Renal cortex interstitium (tissue), 11 donors: ENCODE results near the gene STAM2. TPM values are rescaled to one million over a fixed set of nuclear protein-coding genes. Genes with fewer than 3 reads are reported as not detected.
"Not testable (repeated sequence)": the region's sequence is repeated elsewhere in the genome, so short reads cannot be mapped to it uniquely, and the experiment has no call there.

Experiments used
- DNase-seq, 11 donors: peaks; one replicate each; pipeline ENCODE4 v3.0.0-alpha.2; 2013; ENCODE audit warnings: low read depth in 9 of 11, low spot score in 4 of 11; ENCODE audit errors: extremely low read depth in 1 of 11
- polyA plus RNA-seq, 3 donors: library from polyadenylated mRNA; unstranded; fragments of 120-200 nt; gene quantifications; one replicate each; pipeline ENCODE4 v1.2.1, GENCODE V29; 2013; ENCODE audit not compliant: insufficient read length in 3 of 3

Gene STAM2
- polyA plus RNA-seq, 3 donors: 40.2 to 55.0 (median 50.3) TPM

DNA sequence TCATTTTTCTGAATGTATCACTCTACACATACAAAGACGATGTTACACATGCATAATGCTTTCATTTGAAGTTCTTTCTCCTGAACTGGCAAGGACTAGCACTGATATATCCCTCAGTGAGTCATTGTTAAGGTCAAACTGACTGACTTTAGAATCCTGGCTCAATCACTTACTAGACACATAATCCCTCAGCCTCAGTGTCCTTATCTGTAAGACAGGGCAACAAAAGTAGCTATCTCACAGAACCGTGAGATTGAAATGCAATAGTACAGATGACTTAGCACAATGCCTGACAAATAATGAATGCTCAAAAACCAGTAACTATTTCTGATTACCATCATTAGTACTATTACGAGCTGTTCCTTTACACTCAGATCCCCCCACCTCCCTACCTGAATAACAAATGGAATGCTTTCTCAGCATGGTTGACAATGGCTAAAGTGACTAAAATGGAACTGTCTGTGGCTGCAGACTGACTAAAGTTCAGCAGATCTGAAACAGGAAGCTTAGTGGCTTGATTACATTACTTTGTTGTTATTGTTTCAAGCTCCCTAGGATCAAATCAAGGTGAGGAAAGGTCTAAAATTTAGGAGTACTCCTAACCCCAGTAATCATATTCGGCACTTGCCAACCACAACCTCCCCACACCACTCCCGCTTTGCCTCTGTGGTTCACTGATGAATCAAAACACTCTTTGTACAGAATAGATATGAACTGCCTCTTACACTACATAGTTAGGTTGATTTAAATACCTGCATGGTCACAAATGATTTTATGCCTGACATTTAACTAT, 40.9 kb downstream of the STAM2 start:
- DNase-seq: no peak

DNA sequence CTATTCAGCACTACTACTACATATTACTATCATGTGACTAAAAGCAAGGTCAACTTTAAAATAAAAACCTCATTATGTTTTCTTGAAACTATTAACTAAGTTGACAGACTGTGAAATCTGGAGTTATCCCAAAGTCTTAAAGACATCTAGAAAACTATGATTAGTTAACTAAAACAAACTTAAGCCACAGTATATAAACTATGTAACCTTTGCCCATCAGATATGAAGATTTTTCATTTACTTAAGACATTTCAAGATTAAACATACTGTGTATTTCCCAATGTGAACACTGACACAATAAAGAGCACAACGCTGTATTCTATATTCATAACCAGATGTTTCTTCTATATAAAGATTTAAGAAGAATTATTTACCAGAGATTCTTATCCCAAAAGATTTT, 43.3 kb downstream of the STAM2 start:
- DNase-seq: peak in 1 of 11 donors; percentile 2

DNA sequence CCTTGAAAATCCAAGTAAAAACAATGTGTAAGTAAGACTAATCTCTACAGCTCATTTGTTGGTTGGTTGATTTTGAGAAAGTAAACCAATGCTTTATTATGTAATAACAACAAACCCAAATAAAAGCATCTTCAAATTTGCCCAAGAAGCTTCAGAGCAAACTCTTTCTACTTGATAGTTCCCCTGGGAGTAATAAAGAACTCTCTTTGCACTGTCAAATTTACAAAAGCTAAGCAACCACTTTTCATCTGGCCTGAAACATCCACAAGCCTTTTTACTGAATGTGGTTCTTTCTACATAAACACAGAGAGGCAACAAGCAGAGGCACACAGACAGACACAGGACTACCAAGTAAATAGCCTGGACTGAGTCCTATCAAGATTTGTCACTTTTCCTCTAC, 47.9 kb downstream of the STAM2 start:
- DNase-seq: peak in 2 of 11 donors; percentile 1 to 4

DNA sequence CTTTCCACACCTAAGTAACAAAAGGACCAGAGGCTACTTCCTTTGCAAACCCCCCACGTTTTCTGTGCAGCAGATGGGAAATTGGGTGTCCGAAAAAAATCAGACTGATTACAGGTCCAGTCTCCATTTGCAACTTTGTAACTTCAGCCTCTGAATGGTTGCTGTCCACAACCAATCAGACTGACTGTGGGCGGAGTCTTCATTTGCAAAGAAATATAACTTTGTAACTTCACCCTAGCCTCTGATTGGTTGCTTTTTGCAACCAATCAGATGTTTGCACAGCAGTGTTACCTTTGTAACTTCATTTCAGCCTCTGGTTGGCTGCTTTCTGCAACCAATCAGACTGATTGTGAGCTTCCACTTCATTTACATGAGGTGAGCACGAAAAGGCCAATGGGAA, 48.9 kb downstream of the STAM2 start:
- no peak for DNase-seq

DNA sequence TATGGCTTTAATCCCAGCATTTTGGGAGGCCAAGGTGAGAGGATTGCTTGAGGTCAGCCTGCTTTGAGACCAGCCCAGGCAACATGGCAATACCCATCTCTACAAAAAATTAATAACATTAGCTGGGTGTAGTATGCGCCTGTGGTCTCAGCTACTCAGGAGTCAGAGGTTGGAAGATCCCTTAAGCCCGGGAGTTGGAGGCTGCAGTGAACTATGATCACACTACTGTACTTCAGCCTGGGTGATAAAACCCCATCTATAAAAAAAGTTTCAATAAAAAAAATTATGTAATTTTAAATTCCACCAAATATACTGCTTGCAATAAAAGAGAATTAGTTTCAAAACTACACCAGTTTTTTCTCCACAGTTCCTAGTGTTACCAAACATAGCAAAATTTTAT, 53.4 kb downstream of the STAM2 start:
- DNase-seq: no peak

DNA sequence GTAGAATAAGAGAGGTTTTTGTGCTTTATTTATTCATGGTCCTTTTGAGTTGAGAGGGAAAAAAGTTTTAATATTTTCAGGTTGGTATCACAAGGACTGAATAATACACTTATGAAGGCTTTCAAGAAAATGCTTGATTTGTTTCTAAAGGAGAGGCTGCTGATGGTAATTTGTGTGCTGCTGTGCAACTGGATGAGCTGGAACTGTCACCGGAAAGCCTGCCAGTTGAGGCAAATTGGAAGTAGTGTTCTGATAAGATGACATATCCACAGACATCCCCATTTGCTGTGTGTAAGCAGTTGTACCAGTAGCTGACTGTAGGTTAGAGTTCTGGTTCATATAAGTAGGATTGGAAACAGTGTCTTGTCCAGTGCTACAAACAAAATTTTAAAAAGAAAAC, 55.1 kb downstream of the STAM2 start:
- DNase-seq: no peak

DNA sequence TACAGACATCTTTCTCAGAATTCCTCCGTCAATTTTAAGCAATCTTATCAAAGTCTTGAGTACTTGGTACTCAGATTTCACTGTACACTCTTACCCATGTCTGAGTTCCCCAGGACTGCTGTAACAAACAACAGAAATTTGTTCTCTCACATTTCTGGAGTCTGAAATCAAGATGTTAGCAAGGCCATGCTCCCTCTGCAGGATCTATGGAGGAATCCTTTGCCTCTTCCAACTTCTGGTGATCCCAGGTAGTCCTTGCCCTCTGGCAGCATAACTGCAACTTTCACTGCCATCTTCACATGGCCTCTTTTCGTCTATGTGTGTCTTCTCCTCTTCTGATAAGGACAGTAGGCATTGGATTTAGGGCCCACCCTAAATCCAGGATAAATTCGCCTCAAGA, 59.6 kb downstream of the STAM2 start:
- DNase-seq: no peak

DNA sequence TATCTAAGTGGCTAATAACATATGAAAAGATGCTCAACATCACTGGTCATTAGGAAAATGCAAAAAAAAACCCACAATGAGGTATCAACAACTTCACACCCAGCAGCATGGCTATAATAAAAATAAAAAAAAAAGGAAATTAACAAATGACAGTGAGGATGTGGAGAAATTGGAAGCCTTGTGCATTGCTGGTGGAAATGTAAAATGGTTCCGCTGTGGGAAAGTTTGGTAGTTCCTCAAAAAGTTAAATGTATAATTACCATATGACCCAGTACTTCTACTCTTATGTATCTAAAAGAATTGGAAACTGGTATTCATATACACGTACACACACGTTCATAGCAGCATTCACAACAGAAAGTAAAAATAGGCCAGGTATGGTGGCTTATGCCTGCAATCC, 61.2 kb downstream of the STAM2 start:
- DNase-seq: no peak

DNA sequence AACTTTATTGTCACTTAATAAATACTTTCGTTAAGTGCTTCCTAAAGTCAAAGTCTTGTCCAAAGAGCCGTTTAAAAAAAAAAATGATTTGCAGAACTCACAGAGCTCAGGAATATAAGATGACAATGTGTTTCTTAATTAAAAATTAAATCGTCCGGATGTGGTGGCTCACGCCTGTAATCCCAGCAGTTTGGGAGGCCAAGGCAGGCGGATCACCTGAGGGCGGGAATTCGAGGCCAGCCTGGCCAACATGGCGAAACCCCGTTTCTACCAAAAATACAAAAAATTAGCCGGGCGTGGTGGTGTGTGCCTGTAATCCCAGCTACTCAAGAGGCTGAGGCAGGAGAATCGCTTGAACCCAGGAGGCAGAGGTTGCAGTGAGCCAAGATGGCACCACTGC, 68.4 kb downstream of the STAM2 start:
- DNase-seq: not testable (repeated sequence)

DNA sequence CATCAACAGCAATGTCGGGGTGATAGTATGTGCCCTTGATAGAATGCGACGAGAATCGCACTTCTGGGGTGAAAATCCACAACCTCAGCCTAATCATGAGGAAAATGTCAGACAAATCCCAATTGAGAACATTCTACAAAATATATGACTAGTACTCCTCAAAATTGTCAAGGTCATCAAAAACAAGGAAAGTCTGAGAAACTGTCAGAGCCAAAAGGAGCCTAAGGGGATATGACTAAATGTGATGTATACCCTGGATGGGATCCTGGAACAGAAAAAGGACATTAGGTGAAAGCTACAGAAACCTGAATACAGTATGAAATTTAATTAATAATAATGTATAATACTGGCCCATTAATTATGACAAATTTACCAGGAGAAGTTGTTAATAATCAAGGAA, 69.1 kb downstream of the STAM2 start:
- no peak for DNase-seq

DNA sequence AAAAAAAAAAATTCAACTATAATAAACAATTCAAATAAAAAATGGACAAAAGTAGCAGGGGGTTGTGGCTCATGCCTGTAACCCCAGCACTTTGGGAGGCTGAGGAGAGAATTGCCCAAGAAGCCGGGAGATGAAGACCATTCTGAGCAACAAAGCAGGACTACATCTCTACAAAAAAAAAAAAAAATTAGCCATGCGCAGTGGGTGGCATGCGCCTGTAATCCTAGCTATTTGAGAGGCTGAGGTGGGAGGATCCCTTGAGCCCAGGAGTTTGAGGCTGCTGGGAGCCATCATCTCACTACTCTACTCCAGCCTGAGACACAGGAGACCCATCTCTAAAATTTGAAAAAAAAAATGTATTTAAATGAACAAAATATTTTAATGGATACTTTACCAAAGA, 72.3 kb downstream of the STAM2 start:
- no peak for DNase-seq

DNA sequence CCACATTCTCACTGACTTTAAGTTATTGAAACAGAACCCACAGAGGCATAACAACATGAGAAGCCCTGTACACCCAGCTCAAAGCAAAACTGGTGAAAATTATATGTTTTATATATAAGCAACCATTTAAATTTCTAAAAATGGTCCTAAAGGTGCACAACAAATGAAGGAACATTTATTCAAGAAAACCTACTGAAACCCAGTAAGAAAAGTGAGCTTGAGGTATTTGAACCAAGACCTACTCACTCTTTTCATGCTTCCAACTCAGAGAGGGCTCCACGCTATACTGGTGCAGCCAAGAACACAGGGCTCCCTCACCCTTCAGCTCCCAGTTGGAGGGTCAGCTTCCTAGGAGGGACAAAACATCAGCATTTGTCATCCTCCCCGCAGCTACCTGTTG, 74.6 kb downstream of the STAM2 start:
- no peak for DNase-seq

DNA sequence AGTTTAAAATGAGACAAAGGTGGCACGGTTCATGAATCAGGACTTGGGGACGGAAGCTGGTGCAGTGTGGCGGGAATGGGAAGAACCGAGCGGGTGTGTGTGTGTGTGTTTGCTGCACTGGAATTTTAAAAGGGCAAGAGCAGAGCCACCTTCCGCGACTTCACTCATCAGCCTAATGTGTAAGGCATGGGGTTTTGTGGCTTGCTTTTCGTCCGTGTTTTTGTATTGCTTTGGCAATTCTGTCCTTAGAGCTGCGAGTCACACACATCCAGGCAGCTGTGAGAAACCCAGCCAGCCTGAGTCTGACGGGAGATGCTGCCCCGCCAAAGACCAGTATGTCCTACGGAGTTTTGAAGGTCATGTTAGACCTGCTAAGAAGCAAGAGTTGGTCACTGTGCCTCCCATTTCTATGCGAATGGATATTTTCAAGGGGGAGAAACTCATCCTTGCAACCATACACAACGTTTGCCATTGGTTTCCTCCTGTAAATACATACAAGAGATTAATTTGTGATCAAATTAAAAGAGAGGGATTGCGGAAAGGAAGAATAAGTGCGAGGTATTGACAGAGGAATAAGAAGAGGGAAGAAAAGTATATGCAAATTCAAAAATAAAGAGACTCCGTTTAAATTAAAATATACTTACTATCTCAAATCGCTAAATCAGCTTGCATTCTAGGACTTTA, 76.1 kb downstream of the STAM2 start:
- peak in 7 of 11 donors; percentile 2 to 24 (median 15) for DNase-seq

DNA sequence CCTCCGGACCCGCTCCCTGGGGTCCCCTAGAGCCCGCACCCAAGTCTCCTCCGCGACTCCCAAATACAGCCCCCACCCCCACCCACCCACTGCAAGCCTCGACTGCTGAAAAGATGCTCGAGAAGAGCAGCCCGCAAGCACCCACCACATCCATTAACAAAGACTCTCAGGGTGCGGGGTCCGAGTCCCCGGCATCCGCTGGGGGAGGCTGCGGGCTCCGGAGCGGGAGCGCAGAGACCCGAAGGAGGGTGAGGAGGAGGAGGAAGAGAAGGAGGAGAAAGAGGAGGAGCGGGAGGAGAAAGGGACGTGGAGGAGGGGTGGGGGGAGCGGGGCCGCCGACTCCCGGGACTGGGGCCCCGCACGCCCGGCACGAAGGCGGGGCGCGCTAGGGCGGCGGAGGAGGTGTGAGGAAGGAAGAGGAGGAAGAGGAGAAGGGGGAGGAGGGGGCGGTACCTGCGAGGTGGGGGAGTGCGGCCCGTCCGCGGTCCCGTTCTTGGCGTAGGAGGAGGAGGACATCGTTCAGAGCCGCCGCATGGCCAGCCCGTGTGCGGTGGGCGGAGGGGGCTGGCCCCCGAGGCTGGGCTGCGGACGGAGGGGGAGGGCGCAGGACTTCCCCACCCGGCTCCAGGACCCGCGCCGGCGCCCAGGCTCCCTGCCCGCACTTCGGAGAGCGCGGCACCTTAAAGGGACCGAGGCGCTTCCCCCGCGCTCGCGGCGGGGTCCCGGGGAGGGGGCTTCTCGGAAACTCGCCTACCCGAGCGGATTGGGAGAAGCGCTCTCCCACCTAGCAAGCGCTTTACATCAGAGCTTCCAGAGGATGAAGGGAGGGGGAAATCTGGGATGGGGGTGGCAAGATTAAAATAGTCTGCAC, 76.8 kb downstream of the STAM2 start, which contains the start of gene CACNB4:
CACNB4 (minus strand) TSS at position 549 of the 871 bp plus-strand sequence.
- DNase-seq: peak in 7 of 11 donors; percentile 6 to 28 (median 16)

DNA sequence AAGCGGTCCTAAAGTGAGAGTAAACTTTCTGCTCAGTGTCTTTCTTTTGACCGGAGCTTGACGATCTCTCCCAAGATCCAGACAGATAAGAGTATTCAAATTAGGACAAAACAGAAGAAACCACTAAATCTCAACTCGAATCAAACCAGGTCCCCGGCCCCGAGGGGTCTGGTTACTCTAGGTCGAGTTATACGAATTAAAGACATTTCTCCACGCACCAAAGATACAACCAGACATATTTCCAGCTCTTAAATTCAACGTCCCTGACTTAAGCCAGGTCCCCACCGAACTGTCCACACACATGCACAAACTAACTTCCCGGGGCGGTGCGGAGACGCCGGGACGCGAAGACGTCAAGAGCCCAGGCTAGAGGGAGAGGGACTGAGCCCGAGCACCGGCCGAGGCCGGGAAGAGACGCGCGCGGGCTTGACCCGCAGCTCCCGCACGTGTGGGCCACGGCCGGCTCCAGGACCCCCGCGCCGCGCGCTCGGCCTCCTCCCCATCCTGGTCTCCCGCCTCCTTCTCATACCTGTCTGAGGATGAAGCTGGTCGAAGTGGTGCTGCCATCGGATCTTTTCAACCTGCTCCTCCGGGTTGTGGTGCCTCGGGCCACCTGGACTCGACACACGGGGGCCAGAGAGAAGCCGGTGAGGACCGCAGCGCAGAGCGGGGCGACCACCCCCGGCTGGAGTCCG, 77.6 kb downstream of the STAM2 start:
- peak in 7 of 11 donors; percentile 9 to 34 (median 15) for DNase-seq

DNA sequence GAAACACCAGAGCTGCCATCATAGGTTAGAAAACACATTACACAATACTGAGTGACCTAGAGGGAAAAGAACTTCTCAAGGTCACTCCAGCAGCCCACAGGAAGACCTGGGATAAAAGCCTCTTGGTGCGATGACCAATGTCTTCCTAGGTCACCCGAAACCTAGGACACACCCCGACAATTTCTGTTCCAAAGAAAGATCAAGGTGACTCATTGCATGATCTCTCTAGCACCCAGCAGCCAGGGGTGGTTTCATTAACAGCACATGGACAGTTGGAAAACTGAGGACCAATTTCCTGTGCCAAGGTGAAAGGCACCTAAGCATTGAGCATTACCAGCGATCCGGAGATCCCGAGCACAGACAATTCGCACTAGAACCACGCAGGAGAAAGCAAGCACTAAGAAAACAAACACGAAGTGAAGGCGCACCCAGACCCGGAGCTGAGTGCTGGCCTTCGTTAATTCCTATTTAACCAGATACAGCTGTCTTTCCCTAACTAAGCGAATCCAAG, 78.2 kb downstream of the STAM2 start:
- peak in 5 of 11 donors; percentile 2 to 19 (median 8) for DNase-seq

DNA sequence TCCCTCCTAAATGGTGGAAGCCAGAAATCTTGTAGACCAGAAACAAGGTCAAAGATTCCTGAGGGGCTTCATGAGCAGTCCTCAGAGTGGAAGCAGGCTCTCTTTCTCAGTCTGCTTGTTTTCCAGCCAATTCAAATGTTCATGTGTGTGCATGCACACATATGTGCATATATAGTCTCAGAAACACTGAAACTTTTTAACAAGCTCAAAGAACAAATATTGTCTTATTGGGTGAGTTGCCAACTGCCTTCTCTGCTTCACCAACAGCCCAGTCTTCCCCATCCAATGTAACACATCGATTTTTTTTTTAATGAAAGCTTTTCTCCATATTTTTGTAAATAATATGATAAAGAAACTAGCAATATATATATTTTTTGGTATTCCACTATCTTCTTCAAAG, 80.4 kb downstream of the STAM2 start:
- no peak for DNase-seq

DNA sequence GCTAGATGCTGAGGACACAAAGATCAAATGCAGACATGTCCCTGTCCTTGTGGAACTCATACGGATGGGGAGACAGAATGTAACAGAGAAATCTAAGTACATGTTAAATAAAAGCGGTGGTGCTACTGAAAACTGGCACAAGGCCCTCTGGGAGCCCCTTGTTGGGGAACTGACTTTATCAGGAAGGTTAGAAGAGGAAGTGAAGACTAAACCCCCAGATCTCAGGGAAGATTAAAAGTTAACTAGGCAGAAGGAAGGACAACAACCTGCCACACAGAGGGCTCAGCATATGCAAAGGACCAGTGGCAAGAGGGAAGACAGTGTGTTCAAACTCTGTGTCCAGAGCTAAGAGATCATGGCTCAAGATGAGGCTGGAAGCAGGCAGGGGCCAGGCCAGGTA, 81.5 kb downstream of the STAM2 start:
- no peak for DNase-seq

DNA sequence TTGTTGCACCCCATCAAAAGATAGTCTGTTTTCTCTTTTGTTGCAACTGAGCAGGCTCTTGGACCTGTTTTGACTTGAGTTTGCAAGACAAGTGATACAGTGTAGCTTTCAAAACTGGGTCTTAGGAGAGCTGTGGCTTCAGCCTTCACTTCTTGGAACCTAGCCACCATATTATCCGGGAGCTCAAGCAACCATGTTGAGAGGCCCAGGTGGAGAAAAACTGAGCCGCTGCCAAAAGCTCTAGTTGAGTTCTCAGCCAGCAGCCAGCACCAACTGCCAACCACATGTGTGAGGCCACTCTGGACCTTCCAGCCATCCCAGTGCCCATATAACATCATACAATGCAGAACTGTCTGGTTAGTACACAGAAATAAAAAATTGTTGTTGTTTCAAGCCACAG, 82.1 kb downstream of the STAM2 start:
- no peak for DNase-seq
